Right lung (tissue), 5 donors: ENCODE data around the gene LSAMP. TPM values are rescaled to one million over a fixed set of nuclear protein-coding genes. Genes with fewer than 3 reads are reported as not detected.
A peak's percentile ranks its signal among the peaks of the same experiment; 100 is the strongest.
"Not testable (repeated sequence)": the region's sequence is repeated elsewhere in the genome, so short reads cannot be mapped to it uniquely, and the experiment has no call there.

Experiments
- DNase-seq, 2 donors: peaks; one replicate each; pipeline ENCODE4 v3.0.0-alpha.2; 2013
- polyA plus RNA-seq, 5 donors: library from polyadenylated mRNA; unstranded; fragments of 120-200 nt; gene quantifications; one replicate each; pipeline versions ENCODE4 v1.2.1 to v1.2.3, GENCODE V29; 2013; ENCODE audit warnings: inconsistent platforms in 1 of 5, low replicate concordance in 1 of 5; ENCODE audit not compliant: insufficient read length in 5 of 5, insufficient read depth in 1 of 5

The LSAMP gene
- polyA plus RNA-seq, 5 donors: 10.8 to 30.4 (median 28.0) TPM

DNA sequence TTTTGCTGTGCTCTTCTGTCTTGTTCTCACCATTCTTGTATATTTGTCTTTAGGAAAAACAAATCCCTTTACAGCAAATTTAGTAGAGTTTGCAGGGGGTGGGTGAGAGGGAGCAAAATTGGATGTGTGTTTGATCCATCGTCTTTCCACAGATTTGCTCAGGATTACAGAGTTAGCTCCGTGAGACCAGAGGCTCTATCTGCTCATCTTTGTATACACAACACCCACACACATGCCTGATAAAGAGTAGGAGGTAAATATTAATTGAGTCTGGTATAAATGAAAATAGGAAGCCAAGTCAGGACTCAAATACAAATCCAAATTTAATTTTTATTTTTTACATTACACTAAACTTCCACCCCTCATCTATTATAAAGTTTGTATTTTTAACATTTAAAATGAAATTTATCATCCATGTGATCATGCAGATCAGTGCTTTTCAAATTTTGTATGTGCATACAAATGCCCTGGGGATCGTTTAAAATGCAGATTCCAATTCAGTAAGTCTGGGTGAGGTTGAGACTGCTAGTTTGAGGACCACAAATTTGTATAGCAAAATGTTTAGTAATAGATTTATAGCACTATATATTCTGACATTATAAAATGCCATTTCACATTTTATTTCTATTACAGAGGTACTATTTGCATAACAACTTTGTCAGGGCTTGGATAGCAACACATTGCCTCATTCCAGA, 326.7 kb downstream of the LSAMP start:
- no peak for DNase-seq

DNA sequence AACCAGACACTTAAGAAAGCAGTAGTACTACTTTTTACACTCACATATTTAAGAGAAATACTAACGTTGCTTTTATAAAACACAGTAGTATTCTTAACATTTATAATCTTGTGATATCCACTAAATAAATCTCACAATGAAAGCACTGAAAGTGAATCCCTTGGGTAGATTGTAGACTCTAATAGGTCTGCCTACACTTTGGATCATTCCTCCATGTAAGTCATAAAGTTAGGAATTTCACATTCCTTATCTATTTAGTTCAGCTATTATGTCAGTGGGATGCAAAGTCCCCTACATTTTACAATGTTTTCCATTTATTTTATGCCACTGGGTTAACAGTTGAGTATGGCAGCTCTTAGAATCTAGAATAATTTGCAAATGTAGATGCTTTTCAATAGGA, 330.7 kb downstream of the LSAMP start:
- DNase-seq: no peak

DNA sequence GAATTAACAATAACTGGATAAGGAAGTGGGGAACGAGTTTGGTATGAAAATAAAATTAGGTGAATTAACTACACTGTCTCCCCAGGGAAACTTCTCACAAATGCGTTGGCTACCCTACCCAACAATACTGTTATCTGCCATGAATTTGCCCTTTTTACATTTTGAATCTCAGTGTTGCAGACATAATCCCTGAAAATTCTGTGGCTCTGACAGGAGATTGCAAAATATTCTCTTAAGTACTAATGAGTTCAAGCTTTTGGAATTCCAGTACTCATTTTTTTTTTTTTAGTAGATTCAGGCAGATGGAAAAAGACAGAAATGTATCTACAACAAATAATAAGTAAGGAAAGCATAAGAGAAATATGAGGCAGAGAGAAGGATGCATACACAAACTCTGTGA, 332.6 kb downstream of the LSAMP start:
- peak in 1 of 2 donors; percentile 16 for DNase-seq

DNA sequence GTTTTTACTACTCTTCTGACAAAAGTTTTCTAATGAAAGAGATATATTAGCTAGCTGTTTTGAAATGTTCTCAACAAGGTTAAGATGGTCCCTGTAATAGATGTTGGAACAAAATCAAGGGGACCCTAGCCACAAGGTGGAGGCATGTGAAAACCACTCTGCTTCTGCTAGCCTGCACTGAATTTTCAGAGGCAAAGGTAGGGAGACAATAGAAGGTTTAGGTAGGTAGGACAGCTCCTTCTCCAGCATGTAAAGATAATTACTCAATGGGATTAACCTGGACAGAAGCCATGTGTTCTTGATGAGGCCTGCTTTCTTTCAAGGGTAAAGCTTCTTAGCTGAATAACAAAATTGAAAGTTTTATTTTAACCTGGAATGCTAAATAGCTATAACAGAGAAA, 333.5 kb downstream of the LSAMP start:
- no peak for DNase-seq

DNA sequence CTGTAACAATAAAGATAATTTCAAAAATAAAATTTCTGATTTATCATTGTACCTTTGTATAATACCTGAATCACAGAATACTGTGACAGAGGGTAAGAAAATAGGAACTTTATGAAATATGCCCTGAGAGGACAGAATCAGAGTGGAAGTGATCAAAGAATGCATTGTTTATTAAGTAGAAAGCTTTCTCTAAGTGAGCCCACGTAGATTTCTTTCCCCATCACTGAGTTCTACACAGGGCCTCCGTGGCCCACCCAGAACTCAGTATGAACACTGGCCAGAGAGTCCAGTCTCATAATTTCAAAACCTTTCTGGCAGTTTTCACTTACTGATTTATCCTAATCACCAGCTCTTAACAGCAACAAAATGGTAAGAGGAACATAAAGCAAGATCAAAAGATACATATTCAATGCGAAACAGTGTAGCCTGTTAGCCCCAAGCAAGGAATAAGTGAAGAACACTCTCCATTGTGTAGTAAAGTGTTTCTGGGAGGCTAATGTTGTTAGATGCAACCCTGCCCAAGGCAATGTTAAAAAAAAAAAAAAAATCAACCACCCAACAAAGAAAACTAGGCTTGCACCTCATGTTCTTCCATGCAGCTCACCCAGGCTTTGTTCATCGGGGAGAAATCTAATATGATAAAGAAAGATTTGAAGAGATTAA, 341.3 kb downstream of the LSAMP start:
- no peak for DNase-seq

DNA sequence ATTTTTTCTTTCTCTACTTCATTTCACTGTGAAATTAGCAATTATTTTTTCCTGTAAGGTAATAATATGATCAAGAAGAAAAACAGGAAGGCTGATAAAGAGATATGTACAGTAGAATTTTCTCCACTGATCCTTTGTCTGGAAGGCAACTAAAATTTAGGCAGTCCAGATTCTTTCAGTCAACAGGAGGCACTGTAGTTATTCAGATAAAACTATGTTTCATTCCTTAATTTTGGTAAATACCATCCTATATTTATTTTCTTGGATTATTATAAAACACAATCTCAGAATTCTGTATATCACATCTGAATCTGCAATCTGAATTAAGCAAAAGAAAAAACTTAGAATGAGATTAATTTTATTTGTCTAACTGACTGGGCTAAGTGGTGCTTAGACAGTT, 343.2 kb downstream of the LSAMP start:
- DNase-seq: no peak

DNA sequence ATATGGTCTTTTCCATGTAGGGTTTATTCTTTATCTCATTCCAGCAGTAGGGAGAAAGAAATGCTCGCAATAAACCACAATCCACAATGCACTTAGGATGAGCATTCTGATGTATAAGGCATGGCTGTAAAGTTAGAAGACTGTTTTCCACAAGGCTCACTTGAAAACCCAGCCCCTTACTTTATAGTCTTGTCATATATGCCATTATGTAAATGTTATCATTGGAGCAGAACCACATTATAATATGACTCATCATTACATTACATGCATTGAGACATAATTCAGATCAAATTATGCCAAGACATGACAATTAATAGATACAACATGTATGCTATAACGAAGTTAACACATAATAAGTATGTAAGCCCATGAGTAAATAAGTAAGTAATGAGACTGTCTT, 348.1 kb downstream of the LSAMP start:
- DNase-seq: no peak

DNA sequence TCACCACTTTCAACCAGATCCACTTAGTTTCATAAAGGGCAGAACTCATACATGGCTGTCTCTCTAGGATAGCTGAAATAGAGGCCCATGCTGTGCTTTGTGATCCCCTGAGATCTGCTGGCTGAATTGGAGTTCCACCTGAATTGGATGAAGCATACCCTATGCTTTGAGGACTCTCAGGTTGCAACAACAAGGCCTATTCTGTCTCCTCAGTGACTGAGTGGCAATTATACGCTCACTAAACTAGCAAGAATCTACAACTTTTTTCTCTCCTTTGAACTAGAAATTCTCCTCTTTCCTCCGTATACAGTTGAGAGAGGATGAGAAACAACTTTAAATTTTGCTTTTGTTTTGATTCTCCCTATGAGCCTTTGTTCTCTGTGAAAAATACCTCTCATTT, 348.7 kb downstream of the LSAMP start:
- no peak for DNase-seq

DNA sequence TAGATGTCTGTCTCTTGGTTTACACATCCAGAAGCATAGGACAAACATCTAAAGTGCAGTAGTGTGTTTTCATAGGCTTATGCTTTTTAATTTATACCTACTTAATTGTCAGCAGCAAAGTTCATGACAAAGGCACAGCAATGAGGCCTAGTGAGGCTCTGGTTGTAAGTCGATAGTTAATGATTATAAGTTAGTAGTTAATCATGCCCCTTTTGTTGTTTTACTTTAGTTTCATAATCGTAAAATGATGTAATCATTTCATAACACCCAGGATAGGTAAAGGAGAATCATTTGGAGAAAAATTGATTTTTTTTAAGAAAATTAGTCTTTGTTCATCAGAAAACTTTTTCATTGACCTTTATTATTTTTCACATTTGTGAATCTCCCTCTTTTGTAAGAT, 351.9 kb downstream of the LSAMP start:
- DNase-seq: no peak

DNA sequence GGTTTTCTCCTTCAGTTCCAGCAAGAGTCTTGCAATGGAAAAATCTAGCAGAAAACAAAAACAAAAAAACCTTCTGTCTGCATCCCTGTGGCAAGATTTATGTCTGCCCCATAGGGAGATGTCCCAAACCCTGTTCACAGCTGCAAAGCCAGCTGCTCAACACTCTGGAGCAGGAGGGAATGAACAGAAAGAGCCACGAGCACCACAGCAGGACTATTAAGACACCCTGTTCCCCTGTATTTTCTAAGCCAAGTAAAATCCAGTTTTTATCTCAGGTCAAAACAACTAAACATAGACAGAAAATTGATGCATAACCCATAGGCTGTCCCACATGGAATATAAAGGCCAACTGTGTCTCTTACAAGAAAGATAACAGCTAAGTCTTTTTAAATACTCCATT, 357.9 kb downstream of the LSAMP start:
- DNase-seq: no peak

DNA sequence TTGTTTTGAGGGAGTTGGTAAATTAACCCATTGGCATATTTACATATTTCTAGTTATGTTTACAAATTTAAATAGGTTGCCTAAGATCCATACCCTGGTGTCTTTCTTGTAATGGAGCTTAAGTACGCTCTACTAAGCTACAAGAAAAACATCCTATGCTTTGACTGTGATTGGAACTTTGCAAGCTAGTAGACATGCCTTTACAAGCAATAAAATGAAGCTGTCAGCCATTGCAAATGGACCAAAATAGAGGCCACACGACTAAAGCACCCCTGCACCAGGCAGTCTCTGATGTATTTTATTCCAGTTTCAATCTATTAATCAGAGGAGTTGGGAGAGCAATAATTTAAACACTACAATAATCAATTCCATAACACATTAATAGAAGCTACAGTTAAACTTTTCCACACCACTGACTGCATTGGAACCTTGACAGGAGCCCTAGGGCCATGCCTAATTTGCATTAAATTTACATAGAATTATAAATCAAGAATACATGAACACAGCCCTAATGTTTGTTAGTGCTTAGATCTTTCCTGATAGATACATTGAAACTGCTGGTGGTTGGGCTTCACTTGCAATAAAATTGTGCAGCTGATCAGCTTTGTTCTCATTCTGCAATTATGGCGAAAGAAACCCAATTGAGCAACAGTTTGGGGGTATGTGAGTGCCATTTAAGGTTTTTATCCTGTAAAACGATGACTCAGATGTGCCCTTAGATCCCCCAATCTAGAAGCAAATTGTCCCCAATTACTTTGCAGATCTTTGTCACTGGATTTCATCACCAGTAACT, 360.1 kb downstream of the LSAMP start:
- DNase-seq: no peak

DNA sequence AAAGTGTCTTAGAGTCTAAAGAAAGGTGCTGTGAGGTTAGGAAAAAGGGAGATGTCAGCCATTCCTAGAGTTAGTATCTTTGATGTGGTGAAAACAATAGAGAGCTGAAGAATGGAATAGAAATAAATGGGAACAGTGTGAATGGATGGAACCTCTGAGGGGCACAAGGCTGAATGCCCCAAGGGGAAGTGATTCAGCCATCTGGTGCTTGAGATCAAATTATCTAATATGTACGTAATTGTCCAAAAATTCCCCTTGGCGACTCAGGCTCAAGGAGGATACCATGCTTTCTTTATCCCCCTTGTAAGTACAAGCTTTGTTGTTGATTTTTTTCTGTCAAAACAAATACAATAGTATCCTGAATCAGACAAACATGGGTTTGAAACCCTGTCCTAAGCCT, 361.6 kb downstream of the LSAMP start:
- no peak for DNase-seq

DNA sequence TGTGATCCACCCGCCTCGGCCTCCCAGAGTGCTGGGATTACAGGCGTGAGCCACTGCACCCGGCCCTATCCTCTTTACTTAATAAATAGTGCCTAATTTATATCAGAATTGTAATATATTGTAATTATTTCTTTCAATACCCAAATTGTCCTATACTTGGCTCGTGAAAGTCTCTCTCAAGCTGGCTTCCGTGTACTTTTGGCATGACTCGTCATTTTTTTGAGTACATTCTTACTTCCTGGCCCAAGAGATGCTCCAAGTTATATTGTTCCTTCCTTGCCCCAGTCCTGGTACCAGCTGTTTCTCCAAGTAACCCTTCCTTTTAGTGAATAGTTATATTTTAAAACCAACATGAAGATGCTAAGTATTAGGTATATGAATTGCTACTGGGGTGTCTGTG, 366.7 kb downstream of the LSAMP start:
- DNase-seq: no peak

DNA sequence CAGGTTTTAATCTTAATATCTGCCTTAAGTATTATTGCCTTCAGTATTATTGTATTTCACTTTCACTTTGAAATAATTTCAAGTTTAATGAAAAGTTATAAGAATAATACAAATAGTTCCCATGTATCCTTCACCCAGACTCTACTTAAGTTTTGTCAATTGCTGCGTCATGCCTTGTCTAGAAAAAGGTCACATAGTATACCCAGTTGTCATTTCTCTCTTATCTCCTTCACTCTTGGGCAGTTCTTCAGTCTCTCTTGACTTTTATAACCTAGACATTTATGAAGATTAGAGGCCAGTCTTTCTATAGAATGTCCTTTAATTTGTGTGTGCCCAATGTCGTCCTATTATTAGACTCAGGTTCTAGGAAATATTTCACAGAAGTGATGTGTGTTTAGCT, 367.7 kb downstream of the LSAMP start:
- no peak for DNase-seq

DNA sequence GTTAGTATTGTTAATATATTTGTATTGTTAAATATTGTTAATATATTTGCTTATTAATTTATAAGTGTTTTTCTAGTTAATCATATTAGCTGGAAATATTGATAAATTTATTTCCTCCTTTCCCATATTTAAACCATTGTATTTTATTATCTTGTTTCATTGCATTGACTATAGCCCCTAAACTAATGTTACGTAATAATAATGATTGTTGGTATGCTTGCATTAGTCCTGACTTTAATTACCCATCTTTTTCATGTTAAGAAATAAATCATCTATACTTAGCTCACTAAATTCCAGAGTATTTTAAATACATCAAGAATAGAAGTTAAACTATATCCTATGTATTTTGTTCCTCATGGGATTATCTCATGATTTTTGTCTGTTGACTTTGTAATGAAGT, 368.2 kb downstream of the LSAMP start:
- DNase-seq: no peak

DNA sequence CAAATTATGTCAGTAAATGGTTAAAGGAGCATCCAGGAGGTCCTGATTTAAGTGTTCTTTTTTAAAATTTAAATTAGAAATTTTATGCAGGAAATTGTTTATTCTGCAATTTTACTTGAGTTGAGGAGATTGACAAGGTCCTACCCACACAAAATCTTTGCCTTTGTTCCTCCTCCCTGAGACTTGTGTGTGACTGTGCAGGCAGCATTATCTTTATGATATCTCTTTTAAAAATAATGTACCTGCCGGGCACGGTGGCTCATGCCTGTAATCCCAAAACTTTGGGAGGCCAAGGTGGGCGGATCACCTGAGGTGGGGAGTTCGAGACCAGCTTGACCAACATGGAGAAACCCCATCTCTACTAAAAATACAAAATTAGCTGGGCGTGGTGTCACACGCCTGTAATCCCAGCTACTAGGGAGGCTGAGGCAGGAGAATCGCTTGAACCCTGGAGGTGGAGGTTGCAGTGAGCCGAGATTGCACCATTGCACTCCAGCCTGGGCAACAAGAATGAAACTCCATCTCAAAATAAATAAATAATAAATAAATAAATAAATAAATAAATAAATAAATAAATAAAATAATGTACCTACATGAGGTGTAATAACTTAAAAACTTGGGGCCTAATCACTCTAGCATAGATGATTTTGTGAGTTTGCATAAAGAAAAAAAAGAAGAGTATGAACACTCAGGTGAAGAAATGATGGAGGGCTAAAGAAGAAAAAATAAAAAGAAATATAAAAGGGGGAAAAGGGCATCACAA, 374.6 kb downstream of the LSAMP start:
- not testable (repeated sequence) for DNase-seq

DNA sequence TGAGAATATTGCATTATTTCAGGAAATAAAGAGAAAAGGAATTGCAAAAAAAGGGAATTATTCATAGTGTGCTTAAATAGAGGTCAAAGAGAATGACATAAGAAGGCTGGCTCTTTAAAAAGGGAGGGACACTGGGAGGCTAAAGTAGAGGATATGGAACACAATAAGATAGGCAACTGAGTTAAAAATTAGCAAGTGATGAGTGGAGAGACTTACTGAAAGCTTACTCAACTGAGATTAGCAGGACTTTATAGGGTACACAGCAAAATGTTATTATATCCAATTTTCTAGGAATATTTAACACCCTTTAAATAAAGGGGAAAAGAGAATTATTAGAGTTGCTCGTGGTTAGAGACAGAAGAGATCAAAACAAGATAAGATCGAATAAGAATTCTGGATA, 375.2 kb downstream of the LSAMP start:
- DNase-seq: no peak

DNA sequence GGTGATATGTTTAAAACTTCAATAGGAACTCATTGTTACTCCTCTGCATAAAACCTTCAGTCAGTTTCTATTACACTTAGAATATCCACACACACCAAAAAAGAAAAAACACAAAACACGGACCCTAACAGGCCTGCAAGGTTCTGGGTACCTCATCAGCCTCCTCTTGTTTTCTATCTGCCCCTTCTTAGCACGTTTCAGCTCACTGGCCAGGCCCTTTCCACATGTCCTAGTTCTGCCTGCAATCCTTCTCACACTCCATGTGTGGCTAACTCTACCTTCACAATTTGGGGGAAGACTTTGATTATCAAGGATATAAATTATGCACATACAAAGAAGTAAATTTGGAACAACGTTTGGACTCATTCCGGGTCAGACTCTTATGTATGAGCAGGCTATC, 376.3 kb downstream of the LSAMP start:
- DNase-seq: no peak

DNA sequence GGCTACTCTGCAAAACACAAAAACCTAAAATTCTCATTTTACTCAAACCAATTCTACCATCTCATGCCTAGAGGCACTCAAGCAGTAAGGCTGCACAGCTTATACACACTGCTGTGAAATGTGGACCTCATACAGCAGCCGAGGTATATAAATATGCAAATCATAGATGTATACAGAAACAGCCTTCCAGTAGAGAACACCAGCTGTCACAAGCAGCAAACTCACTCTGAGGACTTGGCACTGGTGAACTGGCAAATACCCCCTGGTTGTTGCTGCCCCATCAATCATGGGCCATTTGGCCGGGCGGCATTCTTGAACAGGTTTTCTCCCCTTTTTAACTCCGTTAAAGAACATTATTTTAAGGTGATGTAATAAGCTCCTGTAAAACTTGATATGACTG, 378.0 kb downstream of the LSAMP start:
- no peak for DNase-seq

DNA sequence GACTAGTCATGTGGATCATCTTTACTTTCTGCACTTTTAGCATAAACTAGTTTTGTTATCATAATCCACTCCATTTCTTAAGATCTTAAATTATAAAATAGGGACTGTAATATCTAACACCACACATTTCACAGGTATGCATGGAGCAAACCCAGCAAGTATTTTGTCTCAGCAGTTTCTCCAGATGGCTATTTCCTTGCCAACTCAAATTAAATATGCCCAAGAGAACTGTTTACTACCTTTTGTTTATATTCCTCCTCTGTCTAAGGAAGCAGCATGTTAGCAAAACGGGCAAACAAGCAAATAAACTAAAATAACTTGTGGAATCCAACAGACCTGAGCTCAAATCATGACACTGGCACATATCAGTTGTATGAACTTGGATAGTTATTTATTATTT, 379.8 kb downstream of the LSAMP start:
- DNase-seq: no peak

DNA sequence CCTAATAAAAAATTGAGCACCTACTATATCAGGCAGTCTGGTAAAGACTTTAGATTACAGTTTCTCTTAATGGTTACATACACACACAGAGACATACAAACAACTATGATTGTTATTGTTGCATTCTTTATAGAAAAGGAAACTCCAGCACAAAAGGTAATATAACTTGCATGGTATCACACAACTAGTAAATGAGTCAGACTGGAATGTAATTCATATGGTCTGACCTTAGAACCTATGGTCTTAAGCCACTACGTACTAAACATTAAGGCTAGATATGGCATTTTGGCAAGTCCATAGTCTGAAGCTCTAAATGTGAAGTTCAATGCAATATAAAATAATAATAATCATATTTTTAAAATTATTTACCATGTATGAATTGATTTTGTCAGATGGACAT, 380.6 kb downstream of the LSAMP start:
- DNase-seq: no peak

DNA sequence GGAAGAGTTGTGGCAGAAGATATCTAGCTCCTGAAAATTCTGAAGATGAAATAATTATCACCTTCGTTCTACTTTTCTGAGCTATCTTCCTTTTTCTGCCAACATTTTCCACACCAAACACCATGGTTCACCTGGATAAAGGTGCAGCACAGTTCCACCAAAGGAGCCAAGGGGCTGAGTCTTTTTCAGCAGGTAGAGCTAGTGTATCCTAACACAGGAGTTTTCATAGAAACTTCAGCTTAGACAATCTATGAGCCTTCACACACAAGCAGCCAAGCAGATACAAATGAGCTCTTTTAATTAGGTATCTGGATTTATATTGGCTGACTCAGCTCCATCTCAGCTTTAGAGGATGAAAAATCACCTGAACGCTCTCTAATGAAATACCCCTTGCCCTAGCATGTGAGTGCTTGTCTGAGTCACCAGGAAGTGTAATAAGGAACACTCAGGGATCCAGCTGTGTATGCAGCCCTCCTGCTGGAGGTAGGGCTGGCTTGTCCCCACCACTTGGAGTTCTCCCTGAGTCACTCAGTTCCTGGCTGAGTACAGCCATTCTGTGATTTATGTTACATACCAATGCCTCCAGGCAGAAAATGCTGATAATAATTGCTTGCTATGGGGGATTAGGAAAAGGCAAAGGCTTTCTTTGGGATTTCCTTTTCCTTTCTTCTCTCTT, 385.7 kb downstream of the LSAMP start:
- no peak for DNase-seq
